Upper lobe of left lung (tissue), 4 donors: Measurements from ENCODE around the gene GAGE12J.
"Not testable (repeated sequence)": the region's sequence is repeated elsewhere in the genome, so short reads cannot be mapped to it uniquely, and the experiment has no call there.

Experiments used
- CTCF ChIP-seq, 6 experiments: fragments of 450-650 bp in 4 of 6; fragments of 200-600 bp in 2 of 6; sonication (generic) in 2 of 6; IDR thresholded peaks; one replicate each; pipeline ENCODE4 v1.5.1; 2016 to 2019; ENCODE audit warnings: antibody characterized with exemption in 6 of 6
- POLR2A ChIP-seq, 4 donors: fragments of 450-650 bp; IDR thresholded peaks; one replicate each; pipeline ENCODE4 v1.5.1; 2016 to 2017; ENCODE audit warnings: antibody characterized with exemption in 4 of 4, mild to moderate bottlenecking in 2 of 4

GRCh38 chrX:49341449-49341848, 19.6 kb downstream of the GAGE12J start:
- not testable (repeated sequence) for TF ChIP-seq POLR2A, CTCF (IDR thresholded peaks at IDR 0.05)
